Dendritic cell treated with granulocyte-macrophage colony-stimulating factor and Interleukin-4, amounts not matched to agents 40 ng/mL and 50 ng/mL, for 4 days (primary cell): ENCODE data around the gene CBL.
"Not testable (repeated sequence)": the region's sequence is repeated elsewhere in the genome, so short reads cannot be mapped to it uniquely, and the experiment has no call there.

Experiments used
- H3K27ac Mint-ChIP-seq: one replicate; pipeline ENCODE4 v1.8.0; 2022; ENCODE audit warnings: mild to moderate bottlenecking, mixed read lengths
- H3K27me3 Mint-ChIP-seq: one replicate; pipeline ENCODE4 v1.8.0; 2022; ENCODE audit warnings: mild to moderate bottlenecking, mixed read lengths
- H3K36me3 Mint-ChIP-seq: one replicate; pipeline ENCODE4 v1.8.0; 2022; ENCODE audit warnings: low read depth, mixed read lengths
- H3K4me1 Mint-ChIP-seq: one replicate; pipeline ENCODE4 v1.8.0; 2022; ENCODE audit warnings: low read depth, mixed read lengths
- H3K4me3 Mint-ChIP-seq: one replicate; pipeline ENCODE4 v1.8.0; 2022; ENCODE audit warnings: mild to moderate bottlenecking, moderate library complexity, mixed read lengths
- H3K9me3 Mint-ChIP-seq: one replicate; pipeline ENCODE4 v1.8.0; 2022; ENCODE audit warnings: mixed read lengths
- intact Hi-C: fragments of 100-400 bp; cut with micrococcal nuclease; formaldehyde crosslinking; loops from one replicate; pipeline ENCODE4 v1.15.0; 2022

CBL gene

GRCh38 chr11:119175493-119176077 lies 30.6 kb upstream of the CBL start:
- Mint-ChIP-seq H3K4me1 (peaks cover 30% of the 10 kb centered on the region), H3K27me3 (no peaks in the 10 kb centered on the region), H3K4me3 (no peak overlapping the region), H3K36me3 (peaks cover 48% of the 10 kb centered on the region), H3K27ac (no peak overlapping the region), H3K9me3 (no peaks in the 10 kb centered on the region)
- intact Hi-C loops = no loop called here

DNA sequence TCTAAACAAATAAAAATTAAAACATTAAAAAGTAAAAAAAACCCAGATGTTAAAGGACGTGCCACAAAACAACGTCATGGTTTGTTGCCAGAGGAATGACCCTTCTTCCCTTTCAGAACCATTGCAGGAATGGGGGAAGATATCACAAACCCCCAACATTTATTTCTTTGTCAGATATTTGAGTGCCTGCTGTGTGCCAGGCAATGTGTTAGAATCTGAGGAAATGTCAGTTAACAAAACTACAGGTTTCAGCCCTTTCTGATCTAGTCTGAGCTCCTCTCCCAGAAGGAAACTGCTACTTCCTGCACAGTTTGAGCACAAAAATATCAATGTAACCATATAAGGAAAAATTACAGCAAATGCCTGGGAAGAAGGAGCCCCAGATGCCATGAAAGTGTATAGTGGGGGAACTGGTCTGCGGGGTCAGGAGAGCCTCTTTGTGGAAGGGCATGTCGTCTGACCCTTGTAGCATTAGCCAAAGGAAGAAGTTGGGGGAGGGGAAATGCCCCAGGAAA lies 27.9 kb upstream of the CBL start:
- Mint-ChIP-seq H3K4me3 (no peak overlapping the region), H3K27me3 (no peaks in the 10 kb centered on the region), H3K9me3 (no peaks in the 10 kb centered on the region), H3K4me1 (peaks cover 29% of the 10 kb centered on the region), H3K36me3 (peaks cover 64% of the 10 kb centered on the region), H3K27ac (no peak overlapping the region)
- intact Hi-C loops = no loop called here

GRCh38 chr11:119179342-119179741 lies 26.8 kb upstream of the CBL start:
- no peak overlapping the region for H3K4me3 Mint-ChIP-seq
- no peaks in the 10 kb centered on the region for H3K27me3 Mint-ChIP-seq
- intact Hi-C loops = no loop called here
- H3K27ac Mint-ChIP-seq = no peak overlapping the region
- H3K4me1 Mint-ChIP-seq = peaks cover 26% of the 10 kb centered on the region
- peaks cover 64% of the 10 kb centered on the region for H3K36me3 Mint-ChIP-seq
- H3K9me3 Mint-ChIP-seq = no peaks in the 10 kb centered on the region

DNA sequence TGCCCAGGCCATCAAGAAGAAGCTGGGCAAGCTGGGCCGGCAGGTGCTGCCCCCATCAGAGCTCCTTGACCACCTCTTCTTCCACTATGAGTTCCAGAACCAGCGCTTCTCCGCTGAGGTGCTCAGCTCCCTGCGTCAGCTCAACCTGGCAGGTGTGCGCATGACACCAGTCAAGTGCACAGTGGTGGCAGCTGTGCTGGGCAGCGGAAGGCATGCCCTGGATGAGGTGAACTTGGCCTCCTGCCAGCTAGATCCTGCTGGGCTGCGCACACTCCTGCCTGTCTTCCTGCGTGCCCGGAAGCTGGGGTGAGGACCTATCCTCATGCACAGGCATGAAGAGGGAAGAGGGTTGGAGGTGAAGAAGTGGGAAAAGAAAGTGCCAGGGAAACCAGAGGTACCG lies 26.2 kb upstream of the CBL start:
- Mint-ChIP-seq H3K36me3 (peaks cover 58% of the 10 kb centered on the region), H3K4me1 (peaks cover 24% of the 10 kb centered on the region), H3K9me3 (no peaks in the 10 kb centered on the region), H3K4me3 (no peak overlapping the region), H3K27me3 (no peaks in the 10 kb centered on the region), H3K27ac (no peak overlapping the region)
- intact Hi-C loops = no loop called here

DNA sequence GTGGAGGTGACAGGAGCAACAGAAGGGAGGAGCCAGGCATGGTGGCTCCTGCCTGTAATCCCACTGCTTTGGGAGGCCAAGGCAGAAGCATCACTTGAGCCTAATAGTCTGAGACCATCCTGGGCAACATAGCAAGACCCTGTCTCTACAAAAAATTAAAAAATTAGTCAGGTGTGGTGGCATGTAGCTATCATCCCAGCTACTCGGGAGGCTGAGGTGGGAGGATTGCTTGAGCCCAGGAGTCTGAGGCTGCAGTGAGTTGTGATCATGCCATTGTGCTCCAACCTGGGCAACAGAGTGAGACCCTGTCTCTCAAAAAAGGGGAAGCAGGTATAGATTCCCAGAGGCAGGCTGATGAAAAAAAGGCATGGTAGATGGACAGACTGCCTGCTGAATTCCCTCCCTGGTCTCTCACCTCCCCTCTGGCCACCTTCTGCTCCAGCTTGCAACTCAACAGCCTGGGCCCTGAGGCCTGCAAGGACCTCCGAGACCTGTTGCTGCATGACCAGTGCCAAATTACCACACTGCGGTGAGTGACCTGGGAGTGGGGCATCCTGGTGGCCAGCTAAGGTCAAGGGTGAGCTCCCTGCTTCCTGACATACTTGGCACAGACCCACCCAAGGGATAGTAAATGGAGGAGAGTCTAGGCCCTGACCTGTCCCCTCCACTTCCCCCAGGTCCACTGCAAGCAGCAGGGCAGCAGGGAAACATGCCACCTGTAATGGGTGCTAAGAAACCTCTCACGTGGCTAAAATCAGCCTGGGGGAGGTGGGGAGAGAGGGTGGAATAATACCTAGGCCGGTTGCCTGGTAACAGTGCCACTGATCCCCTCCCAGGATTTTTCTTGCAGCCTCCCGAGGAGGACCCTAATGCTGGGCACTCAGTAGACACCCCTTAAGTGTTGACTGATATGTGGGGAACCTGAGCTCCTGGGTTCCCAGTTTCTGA lies 25.1 kb upstream of the CBL start:
- intact Hi-C loops = no loop called here
- Mint-ChIP-seq H3K4me3 (no peak overlapping the region), H3K4me1 (peaks cover 20% of the 10 kb centered on the region), H3K36me3 (peaks cover 51% of the 10 kb centered on the region), H3K27ac (no peak overlapping the region), H3K9me3 (no peaks in the 10 kb centered on the region), H3K27me3 (peaks cover under 1% of the 10 kb centered on the region)

DNA sequence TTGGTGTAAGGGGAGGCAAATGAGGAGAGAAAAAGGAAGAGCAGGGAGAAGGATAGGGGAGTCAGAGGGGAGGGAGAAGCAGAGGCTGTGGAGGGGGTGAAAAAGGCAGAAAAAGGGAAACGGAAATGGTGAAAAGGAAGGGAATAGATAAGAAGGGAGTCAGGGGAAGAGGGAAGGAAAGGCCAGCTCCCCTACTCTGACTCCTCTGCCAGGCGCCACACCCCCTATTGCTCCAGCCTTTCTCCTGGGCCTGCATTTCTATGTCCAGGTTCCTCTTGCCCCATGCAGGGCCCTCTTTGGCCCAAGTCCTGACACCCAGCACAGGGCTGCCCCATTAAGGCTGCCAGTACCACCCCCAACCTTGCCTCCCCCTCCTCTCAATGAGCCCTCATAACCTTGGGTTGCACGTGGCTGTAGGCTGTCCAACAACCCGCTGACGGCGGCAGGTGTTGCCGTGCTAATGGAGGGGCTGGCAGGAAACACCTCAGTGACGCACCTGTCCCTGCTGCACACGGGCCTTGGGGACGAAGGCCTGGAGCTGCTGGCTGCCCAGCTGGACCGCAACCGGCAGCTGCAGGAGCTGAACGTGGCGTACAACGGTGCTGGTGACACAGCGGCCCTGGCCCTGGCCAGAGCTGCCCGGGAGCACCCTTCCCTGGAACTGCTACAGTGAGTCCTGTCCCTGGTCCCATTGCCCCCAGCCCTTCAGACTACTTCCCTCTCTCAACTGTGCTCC lies 24.3 kb upstream of the CBL start:
- peaks cover 20% of the 10 kb centered on the region for H3K4me1 Mint-ChIP-seq
- intact Hi-C loops = no loop called here
- H3K27me3 Mint-ChIP-seq = peaks cover 3% of the 10 kb centered on the region
- no peak overlapping the region for H3K27ac Mint-ChIP-seq
- H3K9me3 Mint-ChIP-seq = no peaks in the 10 kb centered on the region
- no peak overlapping the region for H3K4me3 Mint-ChIP-seq
- peaks cover 51% of the 10 kb centered on the region for H3K36me3 Mint-ChIP-seq

GRCh38 chr11:119184399-119184798 lies 21.7 kb upstream of the CBL start:
- Mint-ChIP-seq H3K36me3 (peaks cover 40% of the 10 kb centered on the region), H3K4me1 (peaks cover 13% of the 10 kb centered on the region)
- H3K27me3 Mint-ChIP-seq, intact Hi-C loops, H3K9me3 Mint-ChIP-seq, H3K4me3 Mint-ChIP-seq, H3K27ac Mint-ChIP-seq: not testable (repeated sequence)

DNA sequence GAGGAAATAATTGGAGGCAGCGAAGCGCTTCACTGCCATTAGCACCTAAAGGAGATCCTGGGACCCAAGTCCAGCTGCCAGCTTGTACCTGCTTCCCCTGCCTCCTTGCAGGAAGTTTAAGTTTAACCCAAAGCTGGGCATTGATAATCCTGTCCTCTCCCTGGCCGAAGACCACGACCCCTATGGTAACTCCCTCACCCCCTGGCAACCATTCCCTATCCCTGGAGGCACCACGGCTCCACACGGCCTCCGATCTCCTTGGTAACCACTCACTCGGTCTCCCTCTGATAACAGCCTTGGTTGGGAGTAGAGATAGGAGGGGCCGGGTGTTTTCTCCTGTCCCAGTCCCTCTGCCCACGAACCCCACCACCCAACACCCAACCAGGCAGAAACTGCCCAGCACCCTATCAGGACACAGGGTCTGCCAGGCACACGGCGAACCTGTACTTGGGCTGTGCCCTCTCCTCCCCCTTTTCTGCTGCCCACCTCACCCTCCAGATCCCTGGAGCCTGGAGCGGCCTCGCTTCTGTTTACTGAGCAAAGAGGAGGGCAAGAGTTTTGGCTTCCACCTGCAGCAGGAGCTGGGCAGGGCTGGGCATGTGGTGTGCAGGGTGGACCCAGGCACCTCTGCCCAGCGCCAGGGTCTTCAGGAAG lies 20.0 kb upstream of the CBL start:
- Mint-ChIP-seq H3K36me3 (peaks cover 23% of the 10 kb centered on the region), H3K9me3 (no peaks in the 10 kb centered on the region), H3K4me1 (peaks cover 13% of the 10 kb centered on the region), H3K27ac (no peak overlapping the region), H3K27me3 (peaks cover 3% of the 10 kb centered on the region), H3K4me3 (no peak overlapping the region)
- intact Hi-C loops = no loop called here

GRCh38 chr11:119187123-119187892 lies 18.8 kb upstream of the CBL start:
- H3K27ac Mint-ChIP-seq = no peak overlapping the region
- intact Hi-C loops = no loop called here
- H3K9me3 Mint-ChIP-seq = no peaks in the 10 kb centered on the region
- H3K4me3 Mint-ChIP-seq = no peak overlapping the region
- H3K36me3 Mint-ChIP-seq = peaks cover 20% of the 10 kb centered on the region
- H3K4me1 Mint-ChIP-seq = peaks cover 10% of the 10 kb centered on the region
- H3K27me3 Mint-ChIP-seq = peaks cover 3% of the 10 kb centered on the region

DNA sequence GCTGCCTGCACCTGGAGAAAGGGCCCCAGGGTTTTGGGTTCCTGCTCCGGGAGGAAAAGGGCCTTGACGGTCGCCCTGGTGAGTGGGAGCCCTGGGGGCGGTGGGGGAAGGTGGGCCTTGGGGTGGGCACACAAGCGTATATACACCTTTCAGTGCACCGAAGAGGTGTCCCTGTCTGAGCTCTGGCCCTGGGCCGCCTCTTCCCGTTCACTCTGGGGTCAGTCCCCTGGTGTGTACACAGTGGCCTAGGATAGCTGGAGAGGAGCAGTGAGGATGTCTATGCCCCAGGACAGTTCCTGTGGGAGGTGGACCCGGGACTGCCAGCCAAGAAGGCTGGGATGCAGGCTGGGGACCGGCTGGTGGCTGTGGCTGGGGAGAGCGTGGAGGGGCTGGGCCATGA lies 18.1 kb upstream of the CBL start:
- Mint-ChIP-seq H3K4me1 (peaks cover 16% of the 10 kb centered on the region), H3K27me3 (peaks cover 3% of the 10 kb centered on the region), H3K36me3 (peaks cover 13% of the 10 kb centered on the region), H3K4me3 (no peak overlapping the region), H3K27ac (no peak overlapping the region), H3K9me3 (no peaks in the 10 kb centered on the region)
- intact Hi-C loops = no loop called here

- no peak overlapping the region for H3K4me3 Mint-ChIP-seq
- intact Hi-C loops = no loop called here
- no peaks in the 10 kb centered on the region for H3K9me3 Mint-ChIP-seq
- peaks cover 5% of the 10 kb centered on the region for H3K36me3 Mint-ChIP-seq
- peaks cover 24% of the 10 kb centered on the region for H3K4me1 Mint-ChIP-seq
- H3K27me3 Mint-ChIP-seq = peaks cover 3% of the 10 kb centered on the region
- no peak overlapping the region for H3K27ac Mint-ChIP-seq
Measured at GRCh38 chr11:119188887-119189286, 17.3 kb upstream of the CBL start.

GRCh38 chr11:119189393-119189792 lies 16.7 kb upstream of the CBL start:
- H3K9me3 Mint-ChIP-seq = no peaks in the 10 kb centered on the region
- intact Hi-C loops = no loop called here
- H3K27me3 Mint-ChIP-seq = peaks cover 3% of the 10 kb centered on the region
- H3K4me1 Mint-ChIP-seq = peaks cover 25% of the 10 kb centered on the region
- H3K27ac Mint-ChIP-seq = no peak overlapping the region
- no peaks in the 10 kb centered on the region for H3K36me3 Mint-ChIP-seq
- H3K4me3 Mint-ChIP-seq = no peak overlapping the region

- peaks cover 36% of the 10 kb centered on the region for H3K4me1 Mint-ChIP-seq
- H3K36me3 Mint-ChIP-seq = no peaks in the 10 kb centered on the region
- H3K27ac Mint-ChIP-seq = no peak overlapping the region
- no peaks in the 10 kb centered on the region for H3K9me3 Mint-ChIP-seq
- intact Hi-C loops = no loop called here
- H3K27me3 Mint-ChIP-seq = peaks cover 3% of the 10 kb centered on the region
- no peak overlapping the region for H3K4me3 Mint-ChIP-seq
Measured at GRCh38 chr11:119190531-119190930, 15.6 kb upstream of the CBL start.
